H1 (cell line): ENCODE results near the gene DNAJB11. TPM values are rescaled to one million over a fixed set of nuclear protein-coding genes. Genes with fewer than 3 reads are reported as not detected.
A peak's percentile ranks its signal among the peaks of the same experiment; 100 is the strongest.

Experiments
- ASH2L ChIP-seq: fragments of 200-600, 300-600 bp; sonication (generic); IDR thresholded peaks from one replicate; pipeline ENCODE4 v1.7.1; 2017; ENCODE audit warnings: low read length
- ATF2 ChIP-seq: IDR thresholded peaks from 2 replicates; pipeline ENCODE4 v1.6.1; 2012; ENCODE audit warnings: low read length, inconsistent platforms
- BCL11A ChIP-seq, 2 experiments: IDR thresholded peaks; one replicate each; pipeline ENCODE4 v1.6.1; 2011; ENCODE audit warnings: low read depth in 2 of 2, low read length in 2 of 2, mild to moderate bottlenecking in 2 of 2
- BRCA1 ChIP-seq: IDR thresholded peaks from 2 replicates; pipeline ENCODE4 v1.6.1; 2012; ENCODE audit warnings: low read depth, low read length, improper control_type of control experiment
- E2F6 ChIP-seq: IDR thresholded peaks from 2 replicates; pipeline ENCODE4 v1.6.1; 2012; ENCODE audit warnings: inconsistent platforms
- EP300 ChIP-seq, 2 experiments: IDR thresholded peaks; 1 replicate in 1 of 2; 2 replicates in 1 of 2; pipeline ENCODE4 v1.6.1; 2011 to 2012; ENCODE audit warnings: low read depth in 2 of 2, low read length in 2 of 2, mild to moderate bottlenecking in 2 of 2, borderline replicate concordance in 1 of 2, inconsistent platforms in 1 of 2, moderate library complexity in 1 of 2
- EZH2 ChIP-seq: fragments of 200-600 bp; sonication (generic); IDR thresholded peaks from 2 replicates; pipeline ENCODE4 v1.7.1; 2012; ENCODE audit warnings: low read depth, mild to moderate bottlenecking, moderate library complexity, low read length, inconsistent platforms; ENCODE audit not compliant: severe bottlenecking
- GABPA ChIP-seq: IDR thresholded peaks from 2 replicates; pipeline ENCODE4 v1.6.1; 2011; ENCODE audit warnings: mild to moderate bottlenecking, low read length, moderate library complexity, borderline replicate concordance; ENCODE audit not compliant: insufficient read depth
- JUND ChIP-seq: IDR thresholded peaks from 2 replicates; pipeline ENCODE4 v1.6.1; 2011; ENCODE audit warnings: mild to moderate bottlenecking, improper control_type of control experiment, low read length
- KDM1A ChIP-seq: fragments of 200-600, 300-600 bp; sonication (generic); IDR thresholded peaks from 2 replicates; pipeline ENCODE4 v1.7.1; 2016; ENCODE audit warnings: mild to moderate bottlenecking, low read length, borderline replicate concordance
- NRF1 ChIP-seq: IDR thresholded peaks from 2 replicates; pipeline ENCODE4 v1.6.1; 2011; ENCODE audit warnings: mild to moderate bottlenecking, low read depth, low read length, improper control_type of control experiment
- RAD21 ChIP-seq, 2 experiments: IDR thresholded peaks in 1 of 2; conservative IDR thresholded peaks in 1 of 2; 2 replicates each; pipeline ENCODE4 v1.6.1; 2011; ENCODE audit warnings: low read depth in 2 of 2, low read length in 2 of 2, improper control_type of control experiment in 1 of 2, inconsistent platforms in 1 of 2, mild to moderate bottlenecking in 1 of 2, moderate library complexity in 1 of 2
- RFX5 ChIP-seq: IDR thresholded peaks from 2 replicates; pipeline ENCODE4 v1.6.1; 2011; ENCODE audit warnings: low read depth, low read length, improper control_type of control experiment, borderline replicate concordance
- SIN3A ChIP-seq, 2 experiments: IDR thresholded peaks in 1 of 2; conservative IDR thresholded peaks in 1 of 2; 2 replicates each; pipeline ENCODE4 v1.6.1; 2011 to 2012; ENCODE audit warnings: low read length in 2 of 2, improper control_type of control experiment in 1 of 2, low read depth in 1 of 2, mild to moderate bottlenecking in 1 of 2
- SP1 ChIP-seq: IDR thresholded peaks from 2 replicates; pipeline ENCODE4 v1.6.1; 2011; ENCODE audit warnings: low read depth, low read length
- SP2 ChIP-seq: IDR thresholded peaks from 2 replicates; pipeline ENCODE4 v1.6.1; 2012; ENCODE audit warnings: mild to moderate bottlenecking, low read length, inconsistent platforms
- SP4 ChIP-seq: IDR thresholded peaks from 2 replicates; pipeline ENCODE4 v1.6.1; 2012; ENCODE audit warnings: low read length, inconsistent platforms
- SUZ12 ChIP-seq: fragments of 200-600 bp; sonication (generic); IDR thresholded peaks from 2 replicates; pipeline ENCODE4 v1.6.1; 2012; ENCODE audit warnings: mild to moderate bottlenecking, inconsistent platforms, low read length, moderate library complexity, mixed read lengths
- TCF12 ChIP-seq: IDR thresholded peaks from 2 replicates; pipeline ENCODE4 v1.6.1; 2011; ENCODE audit warnings: low read depth, mild to moderate bottlenecking, low read length
- TEAD4 ChIP-seq: IDR thresholded peaks from 2 replicates; pipeline ENCODE4 v1.6.1; 2012; ENCODE audit warnings: low read depth, low read length, inconsistent platforms, mixed read lengths
- ZNF274 ChIP-seq: IDR thresholded peaks from 2 replicates; pipeline ENCODE4 v1.7.0; 2012; ENCODE audit warnings: low read length, borderline replicate concordance; ENCODE audit errors: extremely low read depth
- polyA plus RNA-seq, 7 experiments: library from polyadenylated mRNA; depleted of rRNA in 3 of 7; stranded (reverse) in 5 of 7; unstranded in 2 of 7; fragments of >200 nt in 5 of 7; fragments of 200-250 nt in 2 of 7; gene quantifications; 1 replicate in 5 of 7; 2 replicates in 1 of 7; 4 replicates in 1 of 7; pipeline versions ENCODE4 v1.2.1 to v1.2.3, GENCODE V29; 2011 to 2013; ENCODE audit warnings: missing spikeins in 2 of 7, mixed read lengths in 2 of 7
- total RNA-seq: library from RNA; stranded (reverse); fragmentation: NEBNext Ultra II Directional; extraction: Animal tissue kit (Norgen Biotek cat#: 25700); gene quantifications from 2 replicates; pipeline ENCODE4 v1.2.1, GENCODE V29; 2021

DNAJB11 gene
- total and polyA plus RNA-seq, 2 of the 8 experiments (the other 6 are each of a cell fraction or from before 2014, with no cell fraction given): 14.6 to 63.9 TPM

GRCh38 chr3:186614597-186615483 is 44.3 kb downstream of the DNAJB11 start (continued):
- TF ChIP-seq BRCA1: no peak
- TF ChIP-seq TEAD4: peak; percentile 80
- TF ChIP-seq GABPA: no peak
- no peak for TF ChIP-seq ATF2
- 0 out of 2 replicates have a peak, but pooled peaks have one; percentile 49 for TF ChIP-seq TCF12
- no peak for TF ChIP-seq EZH2
- TF ChIP-seq RFX5: no peak
- TF ChIP-seq ZNF274: no peak
- no peak for TF ChIP-seq SUZ12
- TF ChIP-seq NRF1: no peak
- no peak for TF ChIP-seq BCL11A (IDR thresholded peaks at IDR 0.05; ENCODE audit: low read depth in 2 of 2, low read length in 2 of 2)
- peak in 1 of 2 experiments; percentile 13; a peak in 1 of 3 replicates for TF ChIP-seq EP300 (IDR thresholded peaks at IDR 0.05; ENCODE audit: borderline replicate concordance in 1 of 2, low read depth in 2 of 2, low read length in 2 of 2)
- no peak for TF ChIP-seq SP1
- no peak for TF ChIP-seq JUND
- TF ChIP-seq RAD21 (IDR thresholded peaks at IDR 0.05 in 1 of 2, conservative IDR thresholded peaks at IDR 0.05 in 1 of 2; ENCODE audit: low read depth in 2 of 2, low read length in 2 of 2): peak; percentile 82 to 87
- no peak for TF ChIP-seq KDM1A
- no peak for TF ChIP-seq E2F6
- 0 out of 4 replicates have a peak, but pooled peaks of 1 of the 2 experiments have one; percentile 65 for TF ChIP-seq SIN3A (conservative IDR thresholded peaks at IDR 0.05 in 1 of 2, IDR thresholded peaks at IDR 0.05 in 1 of 2; ENCODE audit: low read depth in 1 of 2, low read length in 2 of 2)
- no peak for TF ChIP-seq SP2
- no peak for TF ChIP-seq ASH2L
- no peak for TF ChIP-seq SP4
